RWPE2 (cell line): ENCODE measurements around the gene FXYD6.

Experiments
- ATAC-seq: fragments of 200-7000 bp; cut with Tn5 transposase; 3 replicates; pipeline ENCODE4 v1.9.1; 2021; ENCODE audit warnings: low read depth
- DNase-seq: peaks from one replicate; pipeline ENCODE4 v3.0.0-alpha.2; 2020; ENCODE audit warnings: low spot score
- H3K27ac ChIP-seq: fragments of 450-650 bp; 2 replicates; pipeline ENCODE4 v1.5.1; 2017; ENCODE audit warnings: mild to moderate bottlenecking; ENCODE audit not compliant: poor library complexity, severe bottlenecking
- H3K27me3 ChIP-seq: fragments of 250-450 bp; sonication (Bioruptor Pico); 2 replicates; pipeline ENCODE4 v1.5.1; 2021; ENCODE audit warnings: mild to moderate bottlenecking, moderate library complexity; ENCODE audit not compliant: insufficient read depth, poor library complexity, severe bottlenecking
- H3K36me3 ChIP-seq: fragments of 250-450 bp; sonication (Bioruptor Pico); 2 replicates; pipeline ENCODE4 v1.5.1; 2020; ENCODE audit warnings: low read depth, mild to moderate bottlenecking, moderate library complexity
- H3K4me1 ChIP-seq: fragments of 250-450 bp; sonication (Bioruptor Pico); 2 replicates; pipeline ENCODE4 v1.5.1; 2021; ENCODE audit warnings: mild to moderate bottlenecking, moderate library complexity; ENCODE audit not compliant: insufficient read depth, poor library complexity, severe bottlenecking
- H3K4me3 ChIP-seq: fragments of 250-450 bp; sonication (Bioruptor Pico); 2 replicates; pipeline ENCODE4 v1.5.1; 2021; ENCODE audit warnings: mild to moderate bottlenecking, moderate library complexity; ENCODE audit not compliant: severe bottlenecking
- H3K9me3 ChIP-seq: fragments of 250-450 bp; sonication (Bioruptor Pico); 2 replicates; pipeline ENCODE4 v1.5.1; 2021; ENCODE audit warnings: mild to moderate bottlenecking, moderate library complexity; ENCODE audit not compliant: severe bottlenecking
- CTCF ChIP-seq: fragments of 450-650 bp; IDR thresholded peaks from one replicate; pipeline ENCODE4 v1.5.1; 2017; ENCODE audit warnings: mild to moderate bottlenecking, moderate library complexity; ENCODE audit not compliant: poor library complexity, severe bottlenecking

FXYD6 gene

GRCh38 chr11:117808784-117809183, 67.7 kb downstream of the FXYD6 start:
- Histone ChIP-seq H3K4me3 (no peak overlapping the region), H3K9me3 (no peaks in the 10 kb centered on the region), H3K4me1 (no peaks in the 10 kb centered on the region), H3K36me3 (no peaks in the 10 kb centered on the region), H3K27me3 (no peaks in the 10 kb centered on the region), H3K27ac (no peak overlapping the region)
- no peak for TF ChIP-seq CTCF
- no peak for DNase-seq
- no peak for ATAC-seq

- Histone ChIP-seq H3K4me3 (no peak overlapping the region), H3K36me3 (no peaks in the 10 kb centered on the region), H3K4me1 (no peaks in the 10 kb centered on the region), H3K27ac (no peak overlapping the region), H3K27me3 (no peaks in the 10 kb centered on the region), H3K9me3 (no peaks in the 10 kb centered on the region)
- ATAC-seq (peak; percentile 59), DNase-seq (no peak)
- peak; percentile 86 for TF ChIP-seq CTCF
Measured at GRCh38 chr11:117807482-117808327, 68.8 kb downstream of the FXYD6 start.

GRCh38 chr11:117806846-117807245, 69.6 kb downstream of the FXYD6 start:
- ATAC-seq (no peak), DNase-seq (no peak)
- TF ChIP-seq CTCF: no peak
- no peaks in the 10 kb centered on the region for H3K27me3 ChIP-seq
- H3K9me3 ChIP-seq: no peaks in the 10 kb centered on the region
- H3K27ac ChIP-seq: no peak overlapping the region
- no peaks in the 10 kb centered on the region for H3K36me3 ChIP-seq
- no peaks in the 10 kb centered on the region for H3K4me1 ChIP-seq
- no peak overlapping the region for H3K4me3 ChIP-seq

GRCh38 chr11:117805045-117805444, 71.4 kb downstream of the FXYD6 start:
- Histone ChIP-seq H3K9me3 (no peaks in the 10 kb centered on the region), H3K4me3 (no peak overlapping the region), H3K27ac (no peak overlapping the region), H3K36me3 (no peaks in the 10 kb centered on the region), H3K4me1 (no peaks in the 10 kb centered on the region), H3K27me3 (peaks cover 12% of the 10 kb centered on the region)
- ATAC-seq (no peak), DNase-seq (no peak)
- TF ChIP-seq CTCF: no peak

- H3K4me3 ChIP-seq: no peak overlapping the region
- peaks cover 24% of the 10 kb centered on the region for H3K27me3 ChIP-seq
- no peaks in the 10 kb centered on the region for H3K9me3 ChIP-seq
- no peaks in the 10 kb centered on the region for H3K36me3 ChIP-seq
- no peaks in the 10 kb centered on the region for H3K4me1 ChIP-seq
- no peak for TF ChIP-seq CTCF
- no peak overlapping the region for H3K27ac ChIP-seq
- no peak for ATAC-seq
- DNase-seq: no peak
Measured at GRCh38 chr11:117803896-117804295, 72.6 kb downstream of the FXYD6 start.
